Esophagus muscularis mucosa (tissue), 3 donors: Measurements from ENCODE around the gene ATP10A.

Source experiments
- CTCF ChIP-seq, 3 experiments: fragments of 200-600 bp in 2 of 3; fragments of 450-650 bp in 1 of 3; sonication (generic) in 2 of 3; IDR thresholded peaks; one replicate each; pipeline ENCODE4 v1.5.1; 2017 to 2019; ENCODE audit warnings: antibody characterized with exemption in 3 of 3, mild to moderate bottlenecking in 2 of 3, moderate library complexity in 1 of 3
- POLR2A ChIP-seq: fragments of 450-650 bp; IDR thresholded peaks from one replicate; pipeline ENCODE4 v1.6.1; 2017; ENCODE audit warnings: antibody characterized with exemption, moderate library complexity, mild to moderate bottlenecking, low read depth
- POLR2AphosphoS5 ChIP-seq, 2 donors: sonication (generic); formaldehyde crosslinking; IDR thresholded peaks; one replicate each; pipeline ENCODE4 v1.6.1; 2017; ENCODE audit warnings: antibody characterized with exemption in 2 of 2

- TF ChIP-seq POLR2AphosphoS5 (IDR thresholded peaks at IDR 0.05) (no peak), CTCF (IDR thresholded peaks at IDR 0.05) (no peak), POLR2A (no peak)
Measured at GRCh38 chr15:25688166-25688565, 175.0 kb downstream of the ATP10A start.
